Liver (tissue), 9 donors: ENCODE data around the gene APPL2. TPM values are rescaled to one million over a fixed set of nuclear protein-coding genes. Genes with fewer than 3 reads are reported as not detected.

Source experiments
- DNase-seq: peaks from one replicate; pipeline ENCODE4 v3.0.0-alpha.2; 2017; ENCODE audit warnings: low spot score
- H3K27ac ChIP-seq, 2 donors: one replicate each; pipeline ENCODE4 v1.7.0; 2013; ENCODE audit warnings: inconsistent platforms in 2 of 2, low read length in 2 of 2, control low read depth in 1 of 2, low read depth in 1 of 2, mild to moderate bottlenecking in 1 of 2
- H3K27me3 ChIP-seq, 4 donors: one replicate each; pipeline versions ENCODE4 v1.6.1 to v1.7.0; 2013; ENCODE audit warnings: low read length in 3 of 4, inconsistent platforms in 1 of 4, mild to moderate bottlenecking in 1 of 4, moderate library complexity in 1 of 4; ENCODE audit not compliant: control insufficient read depth in 4 of 4, insufficient read depth in 4 of 4
- H3K36me3 ChIP-seq, 4 donors: one replicate each; pipeline versions ENCODE4 v1.6.1 to v1.7.0; 2013; ENCODE audit warnings: low read length in 3 of 4, mild to moderate bottlenecking in 3 of 4, low read depth in 1 of 4, moderate library complexity in 1 of 4; ENCODE audit not compliant: control insufficient read depth in 4 of 4, insufficient read depth in 3 of 4
- H3K4me1 ChIP-seq, 4 donors: one replicate each; pipeline versions ENCODE4 v1.6.1 to v1.7.0; 2013; ENCODE audit warnings: low read length in 3 of 4, mild to moderate bottlenecking in 3 of 4, moderate library complexity in 1 of 4; ENCODE audit not compliant: control insufficient read depth in 4 of 4, insufficient read depth in 4 of 4
- H3K4me3 ChIP-seq, 3 donors: one replicate each; pipeline versions ENCODE4 v1.6.1 to v1.7.0; 2013; ENCODE audit warnings: low read length in 3 of 3, control low read depth in 1 of 3, low read depth in 1 of 3, mild to moderate bottlenecking in 1 of 3
- H3K9ac ChIP-seq, 2 donors: one replicate each; pipeline ENCODE4 v1.7.0; 2013; ENCODE audit warnings: low read length in 2 of 2, mild to moderate bottlenecking in 2 of 2, moderate library complexity in 2 of 2, control low read depth in 1 of 2, low read depth in 1 of 2
- H3K9me3 ChIP-seq, 4 donors: one replicate each; pipeline versions ENCODE4 v1.6.1 to v1.7.0; 2013; ENCODE audit warnings: low read length in 3 of 4; ENCODE audit not compliant: control insufficient read depth in 4 of 4
- FOXA2 ChIP-seq: IDR thresholded peaks from 2 replicates; pipeline ENCODE4 v1.6.1; 2016; ENCODE audit warnings: antibody characterized with exemption
- HNF4A ChIP-seq, 2 donors: conservative IDR thresholded peaks; 2 replicates each; pipeline ENCODE4 v1.6.1; 2016; ENCODE audit warnings: antibody characterized with exemption in 2 of 2, mild to moderate bottlenecking in 2 of 2
- HNF4G ChIP-seq: IDR thresholded peaks from 2 replicates; pipeline ENCODE4 v1.6.1; 2016; ENCODE audit warnings: antibody characterized with exemption
- JUND ChIP-seq, 2 donors: IDR thresholded peaks; 2 replicates each; pipeline ENCODE4 v1.6.1; 2016; ENCODE audit warnings: antibody characterized with exemption in 2 of 2
- NR2F2 ChIP-seq: IDR thresholded peaks from 2 replicates; pipeline ENCODE4 v1.6.1; 2016; ENCODE audit warnings: antibody characterized with exemption
- RAD21 ChIP-seq, 2 donors: IDR thresholded peaks; 2 replicates each; pipeline ENCODE4 v1.6.1; 2016; ENCODE audit warnings: antibody characterized with exemption in 2 of 2, mild to moderate bottlenecking in 2 of 2
- REST ChIP-seq: IDR thresholded peaks from 2 replicates; pipeline ENCODE4 v1.6.1; 2016; ENCODE audit warnings: antibody characterized with exemption, mild to moderate bottlenecking
- YY1 ChIP-seq: IDR thresholded peaks from 2 replicates; pipeline ENCODE4 v1.6.1; 2016; ENCODE audit warnings: antibody characterized with exemption, mild to moderate bottlenecking
- ZBTB33 ChIP-seq: IDR thresholded peaks from 2 replicates; pipeline ENCODE4 v1.6.1; 2016; ENCODE audit warnings: antibody characterized with exemption
- WGBS: extraction: QIAGEN DNeasy Blood & Tissue Kit; methylation state at CpG from one replicate; pipeline ENCODE4 v1.1.7; 2013; 5-methylcytosine and 5-hydroxymethylcytosine counted together
- polyA plus RNA-seq, 2 donors: library from polyadenylated mRNA; stranded (reverse) in 1 of 2; unstranded in 1 of 2; fragments of 200-250 nt in 1 of 2; fragments of >200 nt in 1 of 2; fragmentation: Nextera tagmentation in 1 of 2; extraction: Ambion mirVana in 1 of 2; gene quantifications; one replicate each; pipeline versions ENCODE4 v1.2.1 to v1.2.3, GENCODE V29; 2013 to 2015
- total RNA-seq, 2 donors: library from RNA; depleted of rRNA; stranded (reverse); fragments of >200 nt; gene quantifications; one replicate each; pipeline ENCODE4 v1.2.3, GENCODE V29; 2014
- TF ChIP-seq, protein P1 (sequence below): fragments of 150-350 bp; IDR thresholded peaks from 2 replicates; pipeline ENCODE4 v1.5.1; 2017; ENCODE audit warnings: improper control_type of control experiment, low read depth, low read length; ENCODE audit not compliant: missing input control
- TF ChIP-seq, protein P2 (sequence below): IDR thresholded peaks from 2 replicates; pipeline ENCODE4 v1.6.1; 2016; ENCODE audit warnings: antibody characterized with exemption
- TF ChIP-seq, protein P3 (sequence below): IDR thresholded peaks from 2 replicates; pipeline ENCODE4 v1.6.1; 2016; ENCODE audit warnings: antibody characterized with exemption
- donor health status: healthy.
- donor health status: healthy.
- donor health status: healthy.
- donor health status: healthy.
- donor health status: healthy.

Gene APPL2
- total and polyA plus RNA-seq, 4 donors = 7.1 to 21.2 (median 12.7) TPM

- H3K36me3 ChIP-seq = no peaks in the 10 kb centered on the region
- no peaks in the 10 kb centered on the region for H3K9me3 ChIP-seq
- H3K27ac ChIP-seq = no peak overlapping the region
- no peak for TF ChIP-seq JUND (IDR thresholded peaks at IDR 0.05)
- WGBS = 89% methylated on average over 1 of the region's 1 CpG
- no peak overlapping the region for H3K4me3 ChIP-seq
- no peak overlapping the region for H3K9ac ChIP-seq
- peaks cover 0 to 2% (median 0%) of the 10 kb centered on the region in 4 donors for H3K4me1 ChIP-seq
- no peaks in the 10 kb centered on the region for H3K27me3 ChIP-seq
- DNase-seq = no peak
These were observed 49.4 kb upstream of the APPL2 start for GRCh38 chr12:105285378-105285777.

DNA sequence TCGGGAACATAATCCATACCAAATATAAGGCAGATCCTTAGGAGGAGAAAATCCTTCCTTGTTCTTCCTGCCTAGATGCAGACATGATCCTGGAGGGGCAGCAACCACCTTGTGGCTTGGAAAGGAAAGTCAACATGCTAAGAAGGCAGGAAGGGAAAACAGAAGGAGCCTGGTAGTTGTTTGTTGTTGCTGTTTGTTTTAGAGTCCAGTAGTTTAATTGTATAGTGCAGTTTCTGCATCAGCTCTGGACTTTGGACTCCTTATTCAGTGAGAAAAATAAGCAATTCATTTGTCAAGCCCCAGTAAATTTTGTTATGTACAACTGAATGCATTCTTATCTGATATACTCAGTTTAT is 45.7 kb upstream of the APPL2 start:
- no peak for DNase-seq
- Histone ChIP-seq H3K4me1 (peaks cover 0 to 5% (median 0%) of the 10 kb centered on the region in 4 donors), H3K9me3 (no peaks in the 10 kb centered on the region), H3K36me3 (no peaks in the 10 kb centered on the region), H3K9ac (no peak overlapping the region), H3K27me3 (no peaks in the 10 kb centered on the region), H3K4me3 (no peak overlapping the region), H3K27ac (no peak overlapping the region)
- TF ChIP-seq REST = no peak
- no peak for TF ChIP-seq RAD21 (IDR thresholded peaks at IDR 0.05)
- no peak for TF ChIP-seq JUND (IDR thresholded peaks at IDR 0.05)
- no peak for TF ChIP-seq FOXA2
- no peak for TF ChIP-seq ZBTB33
- TF ChIP-seq, protein P1, sequence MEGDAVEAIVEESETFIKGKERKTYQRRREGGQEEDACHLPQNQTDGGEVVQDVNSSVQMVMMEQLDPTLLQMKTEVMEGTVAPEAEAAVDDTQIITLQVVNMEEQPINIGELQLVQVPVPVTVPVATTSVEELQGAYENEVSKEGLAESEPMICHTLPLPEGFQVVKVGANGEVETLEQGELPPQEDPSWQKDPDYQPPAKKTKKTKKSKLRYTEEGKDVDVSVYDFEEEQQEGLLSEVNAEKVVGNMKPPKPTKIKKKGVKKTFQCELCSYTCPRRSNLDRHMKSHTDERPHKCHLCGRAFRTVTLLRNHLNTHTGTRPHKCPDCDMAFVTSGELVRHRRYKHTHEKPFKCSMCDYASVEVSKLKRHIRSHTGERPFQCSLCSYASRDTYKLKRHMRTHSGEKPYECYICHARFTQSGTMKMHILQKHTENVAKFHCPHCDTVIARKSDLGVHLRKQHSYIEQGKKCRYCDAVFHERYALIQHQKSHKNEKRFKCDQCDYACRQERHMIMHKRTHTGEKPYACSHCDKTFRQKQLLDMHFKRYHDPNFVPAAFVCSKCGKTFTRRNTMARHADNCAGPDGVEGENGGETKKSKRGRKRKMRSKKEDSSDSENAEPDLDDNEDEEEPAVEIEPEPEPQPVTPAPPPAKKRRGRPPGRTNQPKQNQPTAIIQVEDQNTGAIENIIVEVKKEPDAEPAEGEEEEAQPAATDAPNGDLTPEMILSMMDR = no peak
- peak; percentile 34 to 70 for TF ChIP-seq HNF4A (conservative IDR thresholded peaks at IDR 0.05)
- TF ChIP-seq HNF4G = no peak
- 85% methylated on average over 1 of the region's 1 CpG for WGBS

DNA sequence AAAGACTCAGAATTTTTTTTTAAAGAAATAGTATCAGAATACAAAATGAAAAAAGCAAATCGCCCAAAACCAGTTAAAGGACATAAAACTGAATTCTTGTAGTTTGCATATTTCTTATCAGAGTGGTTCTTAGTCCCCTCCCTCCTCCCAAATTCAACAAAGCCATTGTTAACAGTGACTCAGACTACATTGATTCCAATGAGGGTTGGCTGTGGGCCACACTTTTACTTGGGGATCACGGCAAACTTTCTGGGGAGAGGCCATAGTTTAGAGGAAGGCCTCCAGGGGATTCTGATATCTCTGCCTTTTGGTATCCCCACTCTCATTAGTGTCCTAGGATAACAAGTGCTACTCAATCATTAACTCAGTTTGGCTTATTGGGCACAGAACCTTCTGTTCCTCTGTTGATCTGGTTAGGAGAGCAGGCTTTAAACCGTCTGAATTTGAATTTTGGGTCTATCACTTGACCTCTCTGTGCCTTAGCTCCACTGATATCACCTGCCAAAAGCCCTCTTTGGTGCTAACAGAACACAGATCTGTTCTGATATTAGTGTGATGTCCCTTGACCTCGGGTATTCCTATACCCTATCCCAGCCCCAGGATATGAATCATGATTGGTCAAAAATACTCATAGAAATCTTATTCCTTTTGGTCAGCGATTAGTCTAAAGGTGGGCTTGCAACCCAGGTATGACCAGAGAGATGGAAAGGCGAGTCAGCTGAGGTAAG is 45.2 kb upstream of the APPL2 start:
- Histone ChIP-seq H3K27ac (no peak overlapping the region), H3K9ac (no peak overlapping the region), H3K27me3 (no peaks in the 10 kb centered on the region), H3K4me1 (peaks cover 0 to 5% (median 0%) of the 10 kb centered on the region in 4 donors), H3K4me3 (no peak overlapping the region), H3K9me3 (no peaks in the 10 kb centered on the region), H3K36me3 (no peaks in the 10 kb centered on the region)
- 77% methylated on average over 6 of the region's 6 CpGs for WGBS
- DNase-seq = no peak
- TF ChIP-seq YY1 (no peak), NR2F2 (no peak), ZBTB33 (no peak), FOXA2 (no peak), RAD21 (IDR thresholded peaks at IDR 0.05) (no peak), REST (no peak)
- TF ChIP-seq, protein P2, sequence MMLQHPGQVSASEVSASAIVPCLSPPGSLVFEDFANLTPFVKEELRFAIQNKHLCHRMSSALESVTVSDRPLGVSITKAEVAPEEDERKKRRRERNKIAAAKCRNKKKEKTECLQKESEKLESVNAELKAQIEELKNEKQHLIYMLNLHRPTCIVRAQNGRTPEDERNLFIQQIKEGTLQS = no peak
- TF ChIP-seq, protein P3, sequence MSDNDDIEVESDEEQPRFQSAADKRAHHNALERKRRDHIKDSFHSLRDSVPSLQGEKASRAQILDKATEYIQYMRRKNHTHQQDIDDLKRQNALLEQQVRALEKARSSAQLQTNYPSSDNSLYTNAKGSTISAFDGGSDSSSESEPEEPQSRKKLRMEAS = no peak
